ENCODE results near the gene NBAS. TPM values are rescaled to one million over a fixed set of nuclear protein-coding genes. Genes with fewer than 3 reads are reported as not detected.

Gene NBAS
- polyA plus RNA-seq, 1 of the 3 experiments (the other 2 are of a cell fraction) = 12.0 TPM

DNA sequence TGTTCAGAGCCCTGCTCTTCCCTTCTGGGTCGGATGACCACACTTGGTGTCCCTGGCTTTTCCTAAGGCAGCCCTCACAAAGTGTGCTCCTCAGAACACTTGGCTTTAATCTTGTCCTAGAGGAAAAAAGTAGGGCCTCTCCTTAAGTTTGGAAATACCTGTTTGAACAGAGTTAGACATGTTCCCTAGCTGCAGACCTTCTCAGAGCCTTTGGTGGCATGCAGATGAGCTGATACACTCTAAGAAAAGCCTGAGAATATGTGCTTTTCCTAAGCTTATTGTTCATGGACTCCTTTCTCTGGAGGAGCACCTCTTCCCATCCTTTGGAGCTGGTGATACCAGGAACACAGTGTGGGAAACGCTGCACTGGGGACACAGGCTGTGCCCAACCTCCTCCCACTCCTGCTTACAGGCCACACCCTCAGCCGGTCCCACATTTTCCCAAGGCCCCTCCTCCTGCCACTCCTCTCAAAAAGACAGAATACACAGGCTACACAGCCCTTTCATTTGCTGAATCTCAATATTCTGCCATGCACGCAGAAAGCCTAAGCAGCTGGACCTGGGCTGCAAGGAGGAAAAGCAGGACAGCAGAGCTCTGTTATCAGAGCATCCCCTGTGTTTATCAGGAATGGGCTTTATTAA lies 443.6 kb downstream of the NBAS start (continued):
- no peak for TF ChIP-seq MEF2A (IDR thresholded peaks at IDR 0.05; ENCODE audit: borderline replicate concordance, low read depth)
- TF ChIP-seq NFIC (IDR thresholded peaks at IDR 0.05; ENCODE audit: borderline replicate concordance) = no peak
- no peak for TF ChIP-seq YY1 (IDR thresholded peaks at IDR 0.05; ENCODE audit: low read depth)
- TF ChIP-seq, protein P1, sequence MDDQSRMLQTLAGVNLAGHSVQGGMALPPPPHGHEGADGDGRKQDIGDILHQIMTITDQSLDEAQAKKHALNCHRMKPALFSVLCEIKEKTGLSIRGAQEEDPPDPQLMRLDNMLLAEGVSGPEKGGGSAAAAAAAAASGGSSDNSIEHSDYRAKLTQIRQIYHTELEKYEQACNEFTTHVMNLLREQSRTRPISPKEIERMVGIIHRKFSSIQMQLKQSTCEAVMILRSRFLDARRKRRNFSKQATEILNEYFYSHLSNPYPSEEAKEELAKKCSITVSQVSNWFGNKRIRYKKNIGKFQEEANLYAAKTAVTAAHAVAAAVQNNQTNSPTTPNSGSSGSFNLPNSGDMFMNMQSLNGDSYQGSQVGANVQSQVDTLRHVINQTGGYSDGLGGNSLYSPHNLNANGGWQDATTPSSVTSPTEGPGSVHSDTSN (IDR thresholded peaks at IDR 0.05) = no peak

Other genes with a start within 250 kb of the NBAS start
- gene DDX1, start 30.5 kb upstream of the NBAS start, polyA plus RNA-seq (2012; rRNA removed) = 54.5 and 64.2 TPM in 2 replicates

All from SK-N-SH (cell line).